WTC11 (cell line): ENCODE measurements around the gene ARL5A. TPM values are rescaled to one million over a fixed set of nuclear protein-coding genes. Genes with fewer than 3 reads are reported as not detected.

Experiments
- ATAC-seq: fragments of 200-7000 bp; cut with Tn5 transposase; 2 replicates; pipeline ENCODE4 v1.10.0; 2021; ENCODE audit warnings: mild to moderate bottlenecking, moderate library complexity
- CTCF ChIA-PET: fragments of 300-600 bp; sonication (Branson Sonifier 250); formaldehyde crosslinking; loops from one replicate; lab custom pipeline; 2021; ENCODE audit warnings: antibody characterized with exemption; lab: Charles Lee
- POLR2A ChIA-PET: fragments of 350-600 bp; sonication (Branson Sonifier 250); formaldehyde crosslinking; loops from one replicate; lab custom pipeline; 2021; ENCODE audit warnings: antibody characterized with exemption; lab: Charles Lee
- DNase-seq: peaks from one replicate; pipeline ENCODE4 v3.0.0; 2021; ENCODE audit warnings: low spot score
- H3K27ac Mint-ChIP-seq: 2 replicates; pipeline ENCODE4 v1.8.0; 2021; ENCODE audit warnings: mixed read lengths
- H3K27me3 Mint-ChIP-seq: 2 replicates; pipeline ENCODE4 v1.8.0; 2021; ENCODE audit warnings: low read depth, mild to moderate bottlenecking, moderate library complexity, mixed read lengths
- H3K36me3 Mint-ChIP-seq: 2 replicates; pipeline ENCODE4 v1.8.0; 2021; ENCODE audit warnings: mixed read lengths
- H3K4me1 Mint-ChIP-seq: 2 replicates; pipeline ENCODE4 v1.8.0; 2022; ENCODE audit warnings: mixed read lengths
- H3K4me3 Mint-ChIP-seq: 2 replicates; pipeline ENCODE4 v1.8.0; 2021; ENCODE audit warnings: mild to moderate bottlenecking, moderate library complexity, mixed read lengths
- H3K9me3 Mint-ChIP-seq: 2 replicates; pipeline ENCODE4 v1.8.0; 2021; ENCODE audit warnings: mixed read lengths
- ATF1 ChIP-seq: sonication (generic); formaldehyde crosslinking; IDR thresholded peaks from 2 replicates; pipeline ENCODE4 v1.8.1; 2023; ENCODE audit warnings: mild to moderate bottlenecking, moderate library complexity, missing genetic modification reagents
- CTCF ChIP-seq: fragments of 200-600 bp; IDR thresholded peaks from 2 replicates; pipeline ENCODE4 v1.8.0; 2022; ENCODE audit warnings: antibody characterized with exemption
- FOXJ3 ChIP-seq: sonication (generic); formaldehyde crosslinking; IDR thresholded peaks from 2 replicates; pipeline ENCODE4 v1.9.0; 2021; ENCODE audit warnings: missing genetic modification reagents, mild to moderate bottlenecking, borderline replicate concordance
- FOXK1 ChIP-seq: sonication (generic); formaldehyde crosslinking; IDR thresholded peaks from 2 replicates; pipeline ENCODE4 v1.8.0; 2022; ENCODE audit warnings: mild to moderate bottlenecking, moderate library complexity, missing genetic modification reagents
- GRHL2 ChIP-seq: fragments of 250-450 bp; sonication (Bioruptor Pico); IDR thresholded peaks from 2 replicates; pipeline ENCODE4 v1.8.0; 2022; ENCODE audit warnings: mild to moderate bottlenecking, moderate library complexity; ENCODE audit not compliant: insufficient replicate concordance, severe bottlenecking
- JAZF1 ChIP-seq: fragments of 250-450 bp; sonication (Bioruptor Pico); IDR thresholded peaks from 2 replicates; pipeline ENCODE4 v1.9.0; 2021; ENCODE audit warnings: moderate library complexity, mild to moderate bottlenecking, inconsistent platforms
- JUN ChIP-seq: sonication (generic); formaldehyde crosslinking; IDR thresholded peaks from 2 replicates; pipeline ENCODE4 v1.8.0; 2023; ENCODE audit warnings: mild to moderate bottlenecking, missing genetic modification reagents
- MLX ChIP-seq: sonication (generic); formaldehyde crosslinking; IDR thresholded peaks from 2 replicates; pipeline ENCODE4 v1.8.1; 2023; ENCODE audit warnings: mild to moderate bottlenecking, missing genetic modification reagents, moderate library complexity
- NFATC4 ChIP-seq: fragments of 250-450 bp; sonication (Bioruptor Pico); IDR thresholded peaks from 2 replicates; pipeline ENCODE4 v1.9.0; 2021; ENCODE audit warnings: mild to moderate bottlenecking
- NR2C2 ChIP-seq: sonication (generic); formaldehyde crosslinking; IDR thresholded peaks from 2 replicates; pipeline ENCODE4 v1.8.0; 2022; ENCODE audit warnings: mild to moderate bottlenecking, missing genetic modification reagents
- NR3C1 ChIP-seq: sonication (generic); formaldehyde crosslinking; conservative IDR thresholded peaks from 2 replicates; pipeline ENCODE4 v1.8.1; 2023; ENCODE audit warnings: low read depth, mild to moderate bottlenecking, missing genetic modification reagents
- OVOL2 ChIP-seq: fragments of 250-450 bp; sonication (Bioruptor Pico); IDR thresholded peaks from 2 replicates; pipeline ENCODE4 v1.9.0; 2021; ENCODE audit warnings: mild to moderate bottlenecking, borderline replicate concordance
- RELA ChIP-seq: sonication (generic); formaldehyde crosslinking; IDR thresholded peaks from 2 replicates; pipeline ENCODE4 v1.8.1; 2022; ENCODE audit warnings: missing genetic modification reagents, mild to moderate bottlenecking, borderline replicate concordance
- TP53 ChIP-seq: sonication (generic); formaldehyde crosslinking; IDR thresholded peaks from 2 replicates; pipeline ENCODE4 v1.8.1; 2023; ENCODE audit warnings: mild to moderate bottlenecking, missing genetic modification reagents
- ZNF232 ChIP-seq: sonication (generic); formaldehyde crosslinking; IDR thresholded peaks from 2 replicates; pipeline ENCODE4 v1.8.0; 2022; ENCODE audit warnings: mild to moderate bottlenecking, missing genetic modification reagents
- ZNF263 ChIP-seq: sonication (generic); formaldehyde crosslinking; IDR thresholded peaks from 2 replicates; pipeline ENCODE4 v1.8.1; 2022; ENCODE audit warnings: low read depth, mild to moderate bottlenecking, moderate library complexity, missing genetic modification reagents
- ZNF281 ChIP-seq: sonication (generic); formaldehyde crosslinking; IDR thresholded peaks from 2 replicates; pipeline ENCODE4 v1.8.0; 2023; ENCODE audit warnings: mild to moderate bottlenecking, missing genetic modification reagents
- ZNF532 ChIP-seq: fragments of 250-450 bp; sonication (Bioruptor Pico); IDR thresholded peaks from 2 replicates; pipeline ENCODE4 v1.9.0; 2021; ENCODE audit warnings: mild to moderate bottlenecking, borderline replicate concordance
- total RNA-seq: library from RNA; stranded (reverse); gene quantifications from 3 replicates; pipeline ENCODE4 v1.2.3, GENCODE V29; 2021
- TF ChIP-seq, protein P1 (sequence below): sonication (generic); formaldehyde crosslinking; IDR thresholded peaks from 2 replicates; pipeline ENCODE4 v1.8.0; 2023; ENCODE audit warnings: missing genetic modification reagents, mild to moderate bottlenecking, borderline replicate concordance

The ARL5A gene
- total RNA-seq, 1 experiment from 2014 or later: 82.7 TPM

DNA sequence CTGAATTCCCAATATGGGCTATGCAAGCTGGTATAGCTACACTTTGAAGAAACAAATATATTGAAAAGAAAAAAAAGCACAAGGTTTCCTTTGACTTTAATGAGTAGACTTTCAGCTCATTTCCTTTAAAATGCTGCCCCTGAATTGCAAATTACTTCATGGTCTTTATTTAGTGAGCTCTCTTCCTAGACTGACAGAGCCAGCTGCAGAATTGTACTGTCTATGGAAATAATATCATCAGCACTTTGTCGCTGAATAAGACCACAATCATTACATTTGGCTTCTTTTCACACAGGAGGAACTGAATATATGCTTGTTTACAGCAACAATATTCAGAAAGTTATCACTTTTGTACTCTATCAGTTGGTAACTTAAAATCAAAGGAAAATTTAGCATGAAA, 41.7 kb downstream of the ARL5A start:
- Mint-ChIP-seq H3K36me3 (peaks cover 18% of the 10 kb centered on the region), H3K4me3 (no peak overlapping the region), H3K4me1 (peaks cover 7% of the 10 kb centered on the region), H3K27me3 (no peaks in the 10 kb centered on the region), H3K9me3 (peaks cover 1% of the 10 kb centered on the region), H3K27ac (no peak overlapping the region)
- ATAC-seq: no peak
- ChIA-PET POLR2A (interaction anchor here (0.6 kb wide), 1 partner anchor 12 kb away, joined by 7 read pairs; no protein-coding TSS in a partner anchor), CTCF (interaction anchor here (1.1 kb wide), 1 partner anchor 240 kb away, joined by 3 read pairs; no protein-coding TSS in a partner anchor)
- DNase-seq: no peak
- no peak for TF ChIP-seq ATF1 (CRISPR knock-in tag)
- no peak for TF ChIP-seq FOXK1 (CRISPR knock-in tag)
- TF ChIP-seq NR3C1 (CRISPR knock-in tag): no peak
- TF ChIP-seq NR2C2 (CRISPR knock-in tag): no peak
- no peak for TF ChIP-seq NFATC4 (CRISPR knock-in tag)
- no peak for TF ChIP-seq ZNF263 (CRISPR knock-in tag)
- no peak for TF ChIP-seq TP53 (CRISPR knock-in tag)
- TF ChIP-seq FOXJ3 (CRISPR knock-in tag): no peak
- no peak for TF ChIP-seq MLX
- TF ChIP-seq GRHL2 (CRISPR knock-in tag): no peak

GRCh38 chr2:151786077-151786476, 42.1 kb downstream of the ARL5A start:
- no peak overlapping the region for H3K27ac Mint-ChIP-seq
- H3K9me3 Mint-ChIP-seq: no peaks in the 10 kb centered on the region
- H3K4me3 Mint-ChIP-seq: no peak overlapping the region
- ATAC-seq: no peak
- ChIA-PET POLR2A (no interaction called here), CTCF (interaction anchor here (1.1 kb wide), 1 partner anchor 240 kb away, joined by 3 read pairs; no protein-coding TSS in a partner anchor)
- H3K27me3 Mint-ChIP-seq: no peaks in the 10 kb centered on the region
- H3K4me1 Mint-ChIP-seq: peaks cover 7% of the 10 kb centered on the region
- peaks cover 15% of the 10 kb centered on the region; the same call in 1 of the 2 replicates for H3K36me3 Mint-ChIP-seq
- DNase-seq: no peak
- no peak for TF ChIP-seq OVOL2 (CRISPR knock-in tag)
- TF ChIP-seq, protein P1, sequence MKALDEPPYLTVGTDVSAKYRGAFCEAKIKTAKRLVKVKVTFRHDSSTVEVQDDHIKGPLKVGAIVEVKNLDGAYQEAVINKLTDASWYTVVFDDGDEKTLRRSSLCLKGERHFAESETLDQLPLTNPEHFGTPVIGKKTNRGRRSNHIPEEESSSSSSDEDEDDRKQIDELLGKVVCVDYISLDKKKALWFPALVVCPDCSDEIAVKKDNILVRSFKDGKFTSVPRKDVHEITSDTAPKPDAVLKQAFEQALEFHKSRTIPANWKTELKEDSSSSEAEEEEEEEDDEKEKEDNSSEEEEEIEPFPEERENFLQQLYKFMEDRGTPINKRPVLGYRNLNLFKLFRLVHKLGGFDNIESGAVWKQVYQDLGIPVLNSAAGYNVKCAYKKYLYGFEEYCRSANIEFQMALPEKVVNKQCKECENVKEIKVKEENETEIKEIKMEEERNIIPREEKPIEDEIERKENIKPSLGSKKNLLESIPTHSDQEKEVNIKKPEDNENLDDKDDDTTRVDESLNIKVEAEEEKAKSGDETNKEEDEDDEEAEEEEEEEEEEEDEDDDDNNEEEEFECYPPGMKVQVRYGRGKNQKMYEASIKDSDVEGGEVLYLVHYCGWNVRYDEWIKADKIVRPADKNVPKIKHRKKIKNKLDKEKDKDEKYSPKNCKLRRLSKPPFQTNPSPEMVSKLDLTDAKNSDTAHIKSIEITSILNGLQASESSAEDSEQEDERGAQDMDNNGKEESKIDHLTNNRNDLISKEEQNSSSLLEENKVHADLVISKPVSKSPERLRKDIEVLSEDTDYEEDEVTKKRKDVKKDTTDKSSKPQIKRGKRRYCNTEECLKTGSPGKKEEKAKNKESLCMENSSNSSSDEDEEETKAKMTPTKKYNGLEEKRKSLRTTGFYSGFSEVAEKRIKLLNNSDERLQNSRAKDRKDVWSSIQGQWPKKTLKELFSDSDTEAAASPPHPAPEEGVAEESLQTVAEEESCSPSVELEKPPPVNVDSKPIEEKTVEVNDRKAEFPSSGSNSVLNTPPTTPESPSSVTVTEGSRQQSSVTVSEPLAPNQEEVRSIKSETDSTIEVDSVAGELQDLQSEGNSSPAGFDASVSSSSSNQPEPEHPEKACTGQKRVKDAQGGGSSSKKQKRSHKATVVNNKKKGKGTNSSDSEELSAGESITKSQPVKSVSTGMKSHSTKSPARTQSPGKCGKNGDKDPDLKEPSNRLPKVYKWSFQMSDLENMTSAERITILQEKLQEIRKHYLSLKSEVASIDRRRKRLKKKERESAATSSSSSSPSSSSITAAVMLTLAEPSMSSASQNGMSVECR (CRISPR knock-in tag): no peak
- TF ChIP-seq RELA (CRISPR knock-in tag): no peak
- TF ChIP-seq ZNF232 (CRISPR knock-in tag): no peak
- no peak for TF ChIP-seq JAZF1
- no peak for TF ChIP-seq ZNF532 (CRISPR knock-in tag)
- TF ChIP-seq ZNF281 (CRISPR knock-in tag): no peak
- no peak for TF ChIP-seq CTCF
- TF ChIP-seq NR3C1 (CRISPR knock-in tag): no peak
- no peak for TF ChIP-seq JUN (CRISPR knock-in tag)
